ENCODE results near the gene MED25. TPM values are rescaled to one million over a fixed set of nuclear protein-coding genes. Genes with fewer than 3 reads are reported as not detected.
A peak's percentile ranks its signal among the peaks of the same experiment; 100 is the strongest.

Gene MED25
- total RNA-seq, 2 donors from 2014 or later, result 89.1 to 90.0 TPM

DNA sequence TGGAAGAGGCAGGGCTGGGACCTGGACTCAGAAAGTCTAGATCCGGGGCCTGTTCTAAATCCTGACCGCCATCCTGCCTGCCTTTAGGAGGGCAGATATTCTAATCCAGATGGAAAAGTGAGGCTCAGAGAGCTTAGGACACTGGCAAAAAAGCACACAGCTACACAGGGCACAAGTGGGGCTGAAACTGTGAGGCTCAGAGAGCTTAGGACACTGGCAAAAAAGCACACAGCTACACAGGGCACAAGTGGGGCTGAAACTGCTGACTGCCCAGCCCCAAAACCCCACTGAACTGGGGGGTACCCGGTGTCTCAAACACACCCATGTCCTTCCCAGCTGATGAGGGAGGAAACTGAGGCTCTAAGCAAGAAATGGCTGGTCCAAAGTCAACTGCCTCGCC lies 57.1 kb downstream of the MED25 start:
- Histone ChIP-seq H3K36me3 (ENCODE audit: control insufficient read depth, insufficient read depth, low read length) (peaks cover 18% of the 10 kb centered on the region), H3K4me3 (ENCODE audit: low read length) (peak overlapping the region; percentile 96), H3K27me3 (ENCODE audit: control insufficient read depth, insufficient read depth, low read length, poor library complexity, severe bottlenecking) (no peaks in the 10 kb centered on the region), H3K4me1 (ENCODE audit: control insufficient read depth, insufficient read depth, low read length) (peaks cover 4% of the 10 kb centered on the region), H3K9ac (ENCODE audit: extremely low read depth, low read length, poor library complexity, severe bottlenecking) (peak overlapping the region; percentile 93), H3K27ac (ENCODE audit: low read depth, low read length) (no peak overlapping the region), H3K9me3 (ENCODE audit: control insufficient read depth, low read length) (no peaks in the 10 kb centered on the region)
- 88 to 92% methylated on average over 2 to 4 of the region's 4 CpGs for WGBS, 2 experiments (ENCODE audit: insufficient coverage in 1 of 2, insufficient read length in 1 of 2)
- Mint-ChIP-seq H3K27me3 (ENCODE audit: insufficient read depth) (no peaks in the 10 kb centered on the region), H3K27ac (no peak overlapping the region), H3K9me3 (no peaks in the 10 kb centered on the region), H3K36me3 (ENCODE audit: low read depth) (peaks cover 24% of the 10 kb centered on the region), H3K4me1 (peaks cover 11% of the 10 kb centered on the region), H3K4me3 (no peak overlapping the region)
- TF ChIP-seq, protein P1, sequence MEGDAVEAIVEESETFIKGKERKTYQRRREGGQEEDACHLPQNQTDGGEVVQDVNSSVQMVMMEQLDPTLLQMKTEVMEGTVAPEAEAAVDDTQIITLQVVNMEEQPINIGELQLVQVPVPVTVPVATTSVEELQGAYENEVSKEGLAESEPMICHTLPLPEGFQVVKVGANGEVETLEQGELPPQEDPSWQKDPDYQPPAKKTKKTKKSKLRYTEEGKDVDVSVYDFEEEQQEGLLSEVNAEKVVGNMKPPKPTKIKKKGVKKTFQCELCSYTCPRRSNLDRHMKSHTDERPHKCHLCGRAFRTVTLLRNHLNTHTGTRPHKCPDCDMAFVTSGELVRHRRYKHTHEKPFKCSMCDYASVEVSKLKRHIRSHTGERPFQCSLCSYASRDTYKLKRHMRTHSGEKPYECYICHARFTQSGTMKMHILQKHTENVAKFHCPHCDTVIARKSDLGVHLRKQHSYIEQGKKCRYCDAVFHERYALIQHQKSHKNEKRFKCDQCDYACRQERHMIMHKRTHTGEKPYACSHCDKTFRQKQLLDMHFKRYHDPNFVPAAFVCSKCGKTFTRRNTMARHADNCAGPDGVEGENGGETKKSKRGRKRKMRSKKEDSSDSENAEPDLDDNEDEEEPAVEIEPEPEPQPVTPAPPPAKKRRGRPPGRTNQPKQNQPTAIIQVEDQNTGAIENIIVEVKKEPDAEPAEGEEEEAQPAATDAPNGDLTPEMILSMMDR (conservative IDR thresholded peaks at IDR 0.05), result no peak
- no peak for DNase-seq

DNA sequence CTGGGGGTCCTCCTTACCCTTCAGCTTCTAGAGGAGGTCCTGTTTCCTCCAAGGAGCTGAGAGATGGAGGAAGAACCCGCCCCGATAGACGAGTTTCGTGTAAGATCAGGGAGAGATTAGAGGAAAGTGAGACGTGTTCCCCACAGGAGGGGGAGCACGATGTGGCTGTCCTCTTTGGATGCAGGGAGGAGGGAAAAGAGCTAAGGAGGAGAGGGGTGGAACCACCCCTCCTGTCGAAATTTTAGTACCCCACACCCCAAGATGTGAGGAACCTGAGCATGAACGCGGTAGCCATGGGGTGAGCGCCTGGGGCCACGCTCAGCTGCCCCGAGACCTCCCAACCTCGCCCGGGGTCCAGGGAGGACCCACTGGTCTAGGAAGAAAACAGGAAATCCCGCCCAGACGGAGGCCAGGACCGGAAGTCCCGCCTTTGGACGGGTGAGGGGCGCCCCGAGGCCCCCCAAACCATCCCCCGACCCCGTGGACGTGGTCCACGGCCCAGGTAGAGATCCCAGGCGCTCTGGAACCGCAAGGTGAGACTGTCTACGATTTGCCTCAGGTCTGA lies 57.9 kb downstream of the MED25 start:
- peak; percentile 84 for DNase-seq
- no peaks in the 10 kb centered on the region for H3K27me3 ChIP-seq (ENCODE audit: control insufficient read depth, insufficient read depth, low read length, poor library complexity, severe bottlenecking)
- Mint-ChIP-seq H3K36me3 (ENCODE audit: low read depth) (peaks cover 29% of the 10 kb centered on the region), H3K27ac (no peak overlapping the region), H3K27me3 (ENCODE audit: insufficient read depth) (no peaks in the 10 kb centered on the region), H3K9me3 (no peaks in the 10 kb centered on the region), H3K4me3 (no peak overlapping the region), H3K4me1 (peaks cover 5% of the 10 kb centered on the region)
- H3K36me3 ChIP-seq (ENCODE audit: control insufficient read depth, insufficient read depth, low read length), result peaks cover 24% of the 10 kb centered on the region
- WGBS, 2 experiments (ENCODE audit: insufficient coverage in 1 of 2, insufficient read length in 1 of 2), result 0 to 3% methylated on average over 13 to 28 of the region's 28 CpGs
- no peaks in the 10 kb centered on the region for H3K4me1 ChIP-seq (ENCODE audit: control insufficient read depth, insufficient read depth, low read length)
- H3K9ac ChIP-seq (ENCODE audit: extremely low read depth, low read length, poor library complexity, severe bottlenecking), result peak overlapping the region; percentile 93
- TF ChIP-seq, protein P1 (conservative IDR thresholded peaks at IDR 0.05), result no peak
- H3K4me3 ChIP-seq (ENCODE audit: low read length), result peak overlapping the region; percentile 96
- H3K27ac ChIP-seq (ENCODE audit: low read depth, low read length), result peak overlapping the region; percentile 61
- H3K9me3 ChIP-seq (ENCODE audit: control insufficient read depth, low read length), result no peaks in the 10 kb centered on the region

DNA sequence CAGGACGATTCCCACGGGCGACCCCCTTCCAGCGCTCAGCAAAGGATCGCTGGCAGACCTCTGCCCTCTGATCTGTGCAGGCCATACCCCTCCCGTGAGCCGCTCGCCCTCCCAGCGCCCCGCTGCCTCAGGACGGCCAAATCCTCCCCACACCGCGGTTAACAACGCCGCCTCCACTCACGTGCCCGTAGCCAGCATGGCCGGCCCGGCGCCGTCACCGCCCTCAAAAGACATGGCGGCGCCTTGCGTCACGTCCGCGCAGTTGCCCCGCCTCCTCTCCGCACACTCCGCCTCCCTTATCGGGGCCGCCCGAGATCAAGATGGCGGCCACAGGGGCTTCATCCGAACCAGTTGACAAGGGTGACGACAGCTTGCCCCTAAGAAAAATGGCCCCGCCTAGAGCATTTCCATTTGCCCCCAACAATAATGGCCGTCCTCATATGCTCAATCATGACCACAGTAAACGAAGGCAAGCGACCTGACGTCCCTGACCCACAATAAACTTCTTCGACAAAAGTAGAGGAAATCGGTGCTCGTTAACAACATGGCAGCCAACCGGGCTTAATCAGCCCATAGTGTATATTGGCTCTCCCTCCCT lies 58.4 kb downstream of the MED25 start:
- no peaks in the 10 kb centered on the region for H3K9me3 ChIP-seq (ENCODE audit: control insufficient read depth, low read length)
- Mint-ChIP-seq H3K27me3 (ENCODE audit: insufficient read depth) (no peaks in the 10 kb centered on the region), H3K4me1 (peaks cover 5% of the 10 kb centered on the region), H3K36me3 (ENCODE audit: low read depth) (peaks cover 35% of the 10 kb centered on the region), H3K9me3 (no peaks in the 10 kb centered on the region), H3K27ac (no peak overlapping the region), H3K4me3 (no peak overlapping the region)
- 0% methylated on average over 13 to 46 of the region's 46 CpGs for WGBS, 2 experiments (ENCODE audit: insufficient coverage in 1 of 2, insufficient read length in 1 of 2)
- peaks cover 26% of the 10 kb centered on the region for H3K36me3 ChIP-seq (ENCODE audit: control insufficient read depth, insufficient read depth, low read length)
- peak overlapping the region; percentile 96 for H3K27ac ChIP-seq (ENCODE audit: low read depth, low read length)
- no peaks in the 10 kb centered on the region for H3K4me1 ChIP-seq (ENCODE audit: control insufficient read depth, insufficient read depth, low read length)
- no peaks in the 10 kb centered on the region for H3K27me3 ChIP-seq (ENCODE audit: control insufficient read depth, insufficient read depth, low read length, poor library complexity, severe bottlenecking)
- H3K4me3 ChIP-seq (ENCODE audit: low read length), result peak overlapping the region; percentile 96
- peak overlapping the region; percentile 93 for H3K9ac ChIP-seq (ENCODE audit: extremely low read depth, low read length, poor library complexity, severe bottlenecking)
- DNase-seq, result peak; percentile 99
- TF ChIP-seq, protein P1 (conservative IDR thresholded peaks at IDR 0.05), result no peak
